Activated gamma-delta T cell treated with Interleukin-2 at 50 U/mL for 16 hours (primary cell): ENCODE data around the gene MBTPS1.

Experiments
- DNase-seq: peaks from one replicate; pipeline ENCODE4 v3.0.0-alpha.2; 2020

The MBTPS1 gene

DNA sequence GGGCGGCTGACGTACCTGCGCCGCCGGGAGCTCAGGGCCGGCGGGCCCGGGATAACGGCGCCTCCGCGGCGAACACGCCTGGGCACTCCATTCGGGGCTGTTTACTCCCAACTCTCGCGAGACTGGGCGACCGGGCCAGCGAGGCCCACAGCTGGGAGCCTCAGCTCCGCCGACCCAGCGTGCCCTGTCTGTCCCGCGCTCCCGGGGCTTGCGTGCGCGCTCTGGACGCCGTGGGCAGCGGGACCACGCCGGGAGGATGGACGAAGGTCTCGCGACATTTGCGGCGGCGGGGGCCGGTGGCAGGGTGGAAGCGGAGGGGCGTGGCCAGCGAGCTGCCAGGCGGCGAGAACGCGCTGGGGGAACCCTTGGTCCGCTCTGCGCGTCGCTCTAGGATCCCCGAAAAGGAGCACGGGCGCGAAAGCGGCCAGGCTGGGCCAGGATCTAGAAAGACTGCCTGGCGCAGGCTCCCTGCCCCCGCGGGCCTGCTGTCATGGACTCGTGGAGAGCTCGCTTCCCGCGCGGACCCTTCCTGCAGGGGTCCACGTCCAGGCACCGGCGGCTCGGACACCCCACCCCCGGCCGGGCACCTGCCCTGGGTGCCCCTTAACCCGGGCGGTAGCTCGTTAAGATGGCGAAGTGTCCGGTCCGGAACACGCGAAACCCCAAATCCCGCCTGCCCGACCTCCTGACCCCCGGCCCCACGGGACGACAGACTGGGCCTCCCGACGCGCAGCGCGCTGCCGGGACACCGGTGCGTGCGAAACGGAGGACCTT, at the start of gene MBTPS1:
Gene MBTPS1, minus strand, starts transcription at position 223 of the 774 bp plus-strand sequence. CDS start 15,159 bp downstream, outside the sequence.
- DNase-seq = peak; percentile 97

DNA sequence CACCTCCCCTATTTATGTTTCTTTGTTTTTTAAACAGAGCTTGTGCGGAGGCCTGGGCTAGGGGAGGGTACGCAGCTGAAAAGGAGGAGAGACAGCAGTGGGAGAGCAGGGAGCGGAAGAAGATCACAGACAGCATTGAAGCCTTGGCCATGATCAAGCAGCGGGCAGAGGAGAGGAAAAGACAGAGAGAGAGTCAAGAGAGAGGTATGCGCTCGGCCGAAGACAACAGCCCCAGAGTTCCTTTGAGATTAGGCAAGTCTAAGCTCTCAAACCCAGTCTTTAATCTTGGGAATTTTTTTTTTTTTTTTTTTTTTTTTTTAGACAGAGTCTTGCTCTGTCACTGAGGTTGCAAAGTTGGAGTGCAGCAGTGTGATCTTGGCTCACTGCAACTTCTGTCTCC, 49.0 kb upstream of the MBTPS1 start:
- no peak for DNase-seq

DNA sequence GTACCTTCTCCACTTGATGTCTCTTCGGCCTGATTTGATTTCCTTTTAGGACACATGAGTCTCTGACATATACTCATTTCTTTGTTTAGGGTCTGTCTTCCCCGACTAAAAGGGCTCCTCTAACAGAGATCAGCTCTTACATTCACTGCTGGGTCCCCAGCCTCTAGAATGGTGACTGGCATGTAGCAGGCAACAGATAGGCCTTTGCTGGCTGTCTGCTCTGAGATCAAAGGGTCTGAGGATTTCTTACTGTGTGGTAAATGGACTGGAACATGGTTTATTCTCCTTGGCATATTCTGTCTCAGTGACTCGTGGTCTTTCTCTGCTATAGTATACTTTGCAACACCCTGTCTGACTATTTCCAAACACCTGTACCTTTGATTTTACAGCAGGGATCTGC, 45.1 kb upstream of the MBTPS1 start:
- DNase-seq = no peak

DNA sequence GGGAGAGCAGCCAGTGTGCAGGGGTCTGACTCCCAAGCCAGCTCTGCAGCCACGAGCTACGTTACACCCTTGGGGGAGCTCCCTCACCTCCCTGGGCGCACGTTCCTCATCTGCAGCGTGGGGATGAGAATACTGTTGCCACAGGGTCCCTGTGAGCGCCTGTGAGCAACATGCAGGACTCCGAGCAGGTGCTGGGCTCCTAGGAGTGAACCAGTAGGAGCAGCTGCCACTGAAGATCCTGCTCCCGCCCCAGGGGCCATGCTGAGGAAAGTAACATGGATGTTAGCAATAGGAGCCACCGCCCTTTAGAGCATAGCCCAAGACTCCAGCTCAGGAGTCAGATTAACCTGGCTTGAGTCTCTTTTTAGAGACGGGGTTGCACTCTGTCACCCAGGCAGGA, 44.3 kb upstream of the MBTPS1 start:
- DNase-seq = no peak

DNA sequence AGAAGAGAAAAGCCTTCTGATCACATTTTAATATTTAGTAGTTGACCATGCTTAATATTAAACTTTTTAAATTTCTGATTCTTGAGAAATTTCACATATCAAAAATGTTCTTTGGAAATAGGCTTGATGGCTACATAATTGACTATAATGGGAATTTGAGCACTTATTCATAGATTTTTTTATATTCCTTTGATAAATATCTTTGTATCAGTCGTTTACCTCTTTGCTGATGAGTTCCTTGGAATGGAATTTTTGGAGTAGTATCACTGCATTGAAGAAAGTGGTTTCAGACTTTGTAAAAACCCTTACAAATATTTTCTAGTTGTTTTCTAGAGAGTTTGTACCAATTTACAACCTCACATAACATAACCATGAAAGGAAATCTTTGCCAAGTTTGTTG, 43.1 kb upstream of the MBTPS1 start:
- no peak for DNase-seq

DNA sequence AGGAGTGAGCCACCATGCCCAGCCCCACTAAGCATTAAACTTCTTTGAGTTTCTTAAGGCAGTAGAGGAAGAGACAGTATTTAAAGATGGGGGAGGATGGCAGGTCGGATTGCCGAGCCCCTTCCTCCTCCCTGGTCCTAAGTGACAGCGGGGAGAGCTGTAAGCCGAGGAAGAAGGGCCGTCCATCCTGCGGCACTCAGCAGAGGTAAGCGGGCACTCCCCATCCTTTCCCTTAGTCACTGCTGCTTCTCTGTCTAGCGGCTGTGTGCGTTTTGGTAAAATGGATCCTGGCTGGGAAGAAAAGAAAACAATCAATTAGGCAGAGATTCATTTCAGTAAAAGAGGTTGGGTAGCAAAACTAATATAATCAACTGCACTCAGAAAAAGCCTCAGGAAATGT, 42.3 kb upstream of the MBTPS1 start:
- no peak for DNase-seq

DNA sequence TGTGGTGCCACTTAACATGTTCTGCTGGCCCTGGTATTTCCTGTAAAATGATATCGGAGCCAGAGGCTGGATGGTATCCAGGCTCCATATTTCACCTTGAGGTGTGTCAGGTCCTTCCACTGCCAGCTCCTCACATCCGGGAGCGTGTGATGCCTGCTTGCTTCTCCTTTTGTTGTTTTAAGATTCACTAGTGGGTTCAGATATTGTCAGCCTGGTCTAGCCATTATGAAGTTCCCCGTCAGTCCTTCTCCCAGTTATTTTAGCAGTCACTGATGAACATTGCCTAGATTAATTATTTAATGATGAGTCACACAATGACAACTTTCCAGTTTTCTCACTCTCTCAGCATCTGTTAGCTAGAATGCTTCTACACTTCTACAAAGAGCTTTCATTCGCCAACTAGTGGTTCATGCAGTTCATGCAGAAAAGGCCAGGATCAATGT, 39.6 kb upstream of the MBTPS1 start:
- DNase-seq = no peak

DNA sequence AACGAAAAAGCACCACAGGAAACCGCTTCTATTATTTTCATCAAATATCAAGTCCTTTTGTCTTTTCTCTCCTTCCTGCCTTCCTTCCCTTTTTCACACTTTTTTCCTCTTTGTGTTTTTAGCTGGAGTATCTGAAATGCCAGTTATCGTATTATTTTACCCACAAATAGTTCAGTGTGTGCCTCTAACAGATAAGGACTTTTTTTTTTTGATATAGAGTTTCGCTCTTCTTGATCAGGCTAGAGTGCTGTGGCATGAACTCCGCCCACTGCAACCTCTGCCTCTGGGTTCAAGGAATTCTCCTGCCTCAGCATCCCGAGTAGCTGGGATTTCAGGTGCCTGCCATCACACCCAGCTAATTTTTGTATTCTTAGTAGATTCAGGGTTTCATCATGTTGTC, 39.0 kb upstream of the MBTPS1 start:
- no peak for DNase-seq

DNA sequence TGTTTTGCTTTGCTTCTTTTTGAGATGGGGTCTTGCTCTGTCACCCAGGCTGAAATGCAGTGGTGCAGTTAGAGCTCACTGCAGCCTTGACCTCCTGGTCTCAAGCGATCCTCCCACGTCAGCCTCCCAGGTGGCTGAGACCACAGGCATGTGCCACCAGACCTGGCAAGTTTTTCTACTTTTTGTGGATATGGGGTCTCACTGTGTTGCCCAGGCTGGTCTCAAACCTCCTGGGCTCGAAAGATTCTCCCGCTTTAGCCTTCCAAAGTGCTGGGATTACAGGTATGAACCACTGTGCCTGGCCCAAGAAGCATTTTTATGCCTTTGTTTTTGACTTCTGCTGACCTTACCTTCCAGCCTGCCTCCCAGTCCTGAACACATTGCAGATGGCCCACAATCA, 38.5 kb upstream of the MBTPS1 start:
- no peak for DNase-seq

DNA sequence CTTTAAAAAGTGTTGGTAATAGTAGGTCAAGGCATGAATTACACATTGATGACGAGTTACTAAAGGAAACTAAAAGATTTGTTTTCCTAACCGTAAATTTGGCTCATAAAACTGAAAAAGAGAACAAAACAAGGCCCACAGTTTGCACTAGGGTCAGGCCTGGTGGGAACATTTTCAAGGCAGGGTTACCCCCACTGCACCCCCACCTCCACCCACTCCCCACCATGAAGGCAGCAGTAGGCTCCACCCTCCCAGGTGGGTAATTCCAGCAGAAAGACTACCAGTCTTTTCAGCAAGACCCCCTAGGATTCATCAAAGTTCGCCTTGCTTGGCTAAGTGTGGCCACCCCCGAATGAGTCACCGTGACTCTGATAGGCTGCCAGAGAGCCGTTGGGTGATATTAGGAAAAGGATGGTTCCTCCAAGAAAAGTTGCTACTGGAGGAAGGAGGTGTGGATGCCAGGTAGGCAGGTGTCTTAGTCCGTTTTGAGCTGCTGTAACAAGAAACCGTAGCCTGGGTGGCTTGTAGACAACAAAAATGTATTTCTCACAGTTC, 37.0 kb upstream of the MBTPS1 start:
- DNase-seq = no peak

DNA sequence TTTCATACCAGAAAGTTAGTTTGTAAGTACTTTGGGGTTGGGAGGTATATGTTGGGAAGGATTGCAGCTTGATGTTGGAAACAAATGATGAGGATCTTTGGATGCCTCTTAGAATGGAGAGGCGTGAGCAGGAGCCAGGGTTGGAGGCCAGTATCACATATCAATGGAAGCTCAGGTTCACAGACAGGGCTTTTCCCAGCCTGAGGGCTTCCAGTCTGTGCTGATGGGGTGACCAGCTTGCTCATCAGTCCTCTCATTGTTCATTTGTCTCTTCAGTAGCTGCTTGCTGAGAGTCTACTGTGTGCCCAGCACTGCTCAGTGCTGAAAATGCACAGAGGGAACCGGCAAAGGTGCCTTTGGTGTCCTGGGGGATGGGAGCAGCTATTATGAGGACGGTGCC, 34.2 kb upstream of the MBTPS1 start:
- no peak for DNase-seq

DNA sequence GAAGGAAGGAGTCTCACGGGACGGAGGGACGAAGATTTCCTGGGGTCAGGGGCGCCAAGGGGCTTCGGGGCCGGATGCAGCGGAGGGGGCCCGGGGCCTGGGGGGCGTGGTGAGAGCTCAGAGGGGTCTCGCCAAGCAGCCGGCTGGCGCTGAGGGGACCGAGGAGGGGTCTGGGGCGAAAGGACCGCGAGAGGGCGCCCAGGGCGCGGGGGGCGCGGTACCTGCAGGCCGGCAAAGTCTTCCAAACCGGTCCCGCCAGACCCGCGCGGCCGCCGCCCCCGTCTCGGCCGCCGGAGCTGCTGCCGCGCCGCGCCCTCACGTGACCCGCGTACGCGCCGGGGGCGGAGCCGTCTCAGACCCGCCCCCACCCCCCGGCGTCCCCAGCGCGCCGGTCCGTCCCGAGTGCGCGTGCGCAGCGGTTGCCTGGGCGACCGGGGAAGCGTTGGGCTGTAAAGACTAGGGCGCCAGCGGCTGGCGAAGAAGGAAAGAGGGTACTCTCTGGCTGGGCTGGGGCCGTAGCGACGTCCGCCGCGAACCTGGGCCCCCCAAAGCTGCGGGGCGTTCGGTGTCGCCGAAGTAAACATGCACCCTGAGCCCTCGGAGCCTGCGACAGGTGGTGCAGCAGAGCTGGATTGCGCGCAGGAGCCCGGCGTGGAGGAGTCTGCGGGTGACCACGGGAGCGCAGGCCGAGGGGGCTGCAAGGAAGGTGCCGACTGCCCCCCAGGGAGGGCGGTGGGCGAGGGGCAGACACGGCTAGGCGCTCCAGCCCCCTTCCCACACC, 28.3 kb upstream of the MBTPS1 start, which contains the start of the genes DNAAF1 and HSDL1:
Gene DNAAF1, plus strand, starts transcription at position 450 of the 781 bp plus-strand sequence. Its CDS starts 133 bp downstream, at position 583.
Gene HSDL1, minus strand, starts transcription at position 319 of the 781 bp plus-strand sequence. CDS start 13,856 bp downstream, outside the sequence.
- DNase-seq = peak; percentile 94

DNA sequence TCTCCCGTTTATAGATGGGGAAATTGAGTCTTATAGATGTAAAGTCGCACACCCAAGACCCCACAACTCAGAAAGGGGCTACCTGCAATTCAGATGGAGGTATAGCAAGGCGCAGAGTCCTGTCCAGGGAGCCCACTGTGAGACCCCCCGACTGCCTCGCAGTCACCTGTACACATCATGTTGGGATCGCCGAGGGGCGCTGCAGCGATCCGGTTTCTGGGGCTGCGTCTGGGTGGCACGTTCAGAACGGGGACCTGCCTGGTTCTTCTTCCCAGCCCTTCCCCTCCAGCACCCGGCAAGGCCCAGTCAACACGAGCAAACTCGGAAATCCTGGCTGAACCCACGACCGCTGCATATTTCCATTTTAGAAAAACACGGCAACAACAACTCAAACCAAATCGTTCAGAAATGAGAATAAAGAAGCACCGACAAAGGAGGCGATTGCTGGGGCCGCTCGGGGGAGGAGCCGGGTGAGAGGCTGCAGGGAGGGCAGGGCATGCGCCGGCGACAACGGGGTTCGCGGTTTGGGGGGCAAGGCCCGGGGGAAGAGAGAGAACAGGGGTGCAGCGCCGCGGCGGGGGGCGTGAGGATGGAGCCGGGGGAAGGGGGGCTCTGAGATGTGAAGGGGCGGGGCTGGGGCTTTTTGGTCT, 27.6 kb upstream of the MBTPS1 start:
- peak; percentile 43 for DNase-seq

DNA sequence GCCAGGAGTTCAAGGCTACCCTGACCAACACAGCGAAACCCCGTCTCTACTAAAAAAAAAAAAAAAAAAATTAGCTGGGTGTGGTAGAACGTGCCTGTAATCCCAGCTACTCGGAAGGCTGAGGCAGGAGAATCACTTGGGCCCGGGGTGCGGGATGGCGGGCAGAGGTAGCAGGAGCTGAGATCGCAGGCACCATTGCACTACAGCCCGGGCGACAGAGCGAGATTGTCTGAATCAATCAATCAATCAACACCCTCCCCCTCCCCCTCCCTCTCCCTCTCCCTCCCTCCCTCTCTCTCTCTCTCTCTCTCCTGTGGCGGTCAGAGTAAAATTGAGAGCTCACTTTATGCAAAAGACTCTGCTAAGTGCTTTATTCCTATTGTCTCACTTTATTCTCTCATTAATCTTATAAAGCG, 27.1 kb upstream of the MBTPS1 start:
- no peak for DNase-seq

DNA sequence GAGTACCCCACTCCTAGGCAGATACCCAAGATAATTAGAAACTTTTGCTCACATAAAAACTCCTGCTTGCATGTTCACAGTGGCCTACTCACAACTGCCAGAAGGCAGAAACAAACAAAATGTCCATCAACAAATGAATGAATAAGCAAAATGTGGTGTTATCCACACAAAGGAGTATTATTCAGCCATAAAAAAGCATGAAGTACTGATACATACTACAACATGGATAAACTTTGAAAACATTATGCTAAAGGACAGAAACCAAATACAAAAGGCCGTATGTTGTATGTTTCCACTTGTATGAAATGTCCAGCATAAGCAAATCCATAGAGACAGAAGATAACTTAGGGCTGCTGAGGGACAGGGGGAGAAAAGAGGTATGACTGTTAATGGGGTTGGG, 26.3 kb upstream of the MBTPS1 start:
- no peak for DNase-seq

DNA sequence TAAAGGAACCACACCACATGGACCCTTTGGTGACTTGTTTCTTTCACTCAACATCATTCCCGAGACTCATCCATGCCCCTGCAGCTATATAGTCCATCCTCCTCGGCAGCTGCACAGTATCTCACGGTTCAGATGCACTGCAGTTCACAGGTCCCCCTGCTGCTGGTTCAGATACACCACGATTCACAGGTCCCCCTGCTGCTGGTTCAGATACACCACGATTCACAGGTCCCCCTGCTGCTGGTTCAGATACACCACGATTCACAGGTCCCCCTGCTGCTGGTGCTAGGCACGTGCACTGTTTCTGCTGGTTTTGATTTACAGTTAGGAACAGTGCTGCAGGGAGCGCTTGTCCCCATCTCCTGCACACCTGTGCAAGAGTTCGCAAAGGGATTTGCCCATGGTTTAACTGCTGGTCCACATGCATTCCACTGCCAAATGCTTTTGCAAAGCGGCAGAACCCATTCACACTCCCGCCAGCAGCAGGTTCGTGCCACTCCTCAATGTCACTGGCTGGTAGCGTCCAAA, 24.5 kb upstream of the MBTPS1 start:
- DNase-seq = no peak

DNA sequence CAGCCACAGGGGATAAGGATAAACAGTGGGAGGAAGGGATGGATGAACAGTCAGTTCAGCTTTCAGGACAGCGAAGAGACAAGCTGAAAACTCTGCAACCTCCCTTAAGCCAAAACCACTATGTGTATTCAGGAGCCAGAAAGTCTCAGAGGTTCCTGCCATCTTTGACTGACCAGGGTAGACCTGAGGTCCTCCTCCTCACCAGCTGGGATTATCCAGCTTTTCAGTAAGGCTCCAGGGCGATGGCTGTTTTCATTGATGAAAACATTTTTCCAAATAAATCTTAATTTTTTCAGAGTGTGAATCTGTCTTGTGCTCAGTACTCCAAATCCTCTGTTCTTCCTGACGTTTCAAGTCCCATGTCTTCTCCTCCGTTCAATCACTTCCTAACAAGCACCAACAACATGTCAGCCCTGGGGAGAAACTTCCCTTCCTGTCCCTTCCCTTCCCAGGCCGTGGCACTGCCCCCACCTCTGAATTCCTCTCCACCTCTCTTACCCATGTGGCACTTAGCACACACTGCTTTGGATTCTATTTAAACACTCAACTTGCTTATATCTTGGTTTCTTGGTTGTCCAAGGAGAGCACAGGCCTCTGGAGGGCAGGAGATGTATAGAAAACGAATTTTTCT, 23.0 kb upstream of the MBTPS1 start:
- no peak for DNase-seq

DNA sequence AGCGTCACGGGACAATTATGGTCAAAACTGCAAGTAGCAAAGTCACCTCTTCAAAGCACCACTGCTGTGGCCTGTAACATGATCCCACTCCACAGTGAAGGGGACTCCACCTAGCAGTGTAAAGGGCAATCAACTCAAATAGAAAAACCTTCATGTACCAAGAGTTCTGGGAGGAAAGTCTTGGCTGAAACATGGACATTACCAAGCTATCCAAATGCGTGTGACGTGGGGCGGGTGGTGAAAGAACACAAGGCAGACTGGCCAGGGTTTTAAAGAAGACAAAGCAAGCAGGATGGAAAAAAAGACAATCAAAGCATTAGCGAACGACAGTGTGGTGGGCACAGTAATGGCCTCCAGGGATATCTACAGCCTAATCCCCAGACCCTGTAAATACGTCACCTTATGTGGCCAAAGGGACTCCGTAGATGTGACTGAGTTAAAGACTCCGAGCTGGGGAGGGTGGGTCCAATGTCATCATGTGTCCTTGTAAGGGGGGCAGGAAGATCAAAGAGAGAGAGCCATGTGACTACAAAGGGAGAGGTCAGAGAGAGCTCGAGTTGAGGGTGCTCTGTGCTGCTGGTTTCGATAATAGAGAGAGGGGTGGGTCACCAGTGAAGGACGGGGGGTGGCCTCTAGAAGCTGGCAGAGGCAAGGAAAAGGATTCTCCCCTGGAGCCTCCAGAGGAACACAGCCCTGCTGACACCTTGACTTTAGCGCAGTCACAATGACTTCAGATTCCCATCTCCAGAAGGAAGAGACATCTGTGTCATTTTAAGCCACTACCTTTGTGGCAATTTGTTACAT, 22.3 kb upstream of the MBTPS1 start:
- no peak for DNase-seq

DNA sequence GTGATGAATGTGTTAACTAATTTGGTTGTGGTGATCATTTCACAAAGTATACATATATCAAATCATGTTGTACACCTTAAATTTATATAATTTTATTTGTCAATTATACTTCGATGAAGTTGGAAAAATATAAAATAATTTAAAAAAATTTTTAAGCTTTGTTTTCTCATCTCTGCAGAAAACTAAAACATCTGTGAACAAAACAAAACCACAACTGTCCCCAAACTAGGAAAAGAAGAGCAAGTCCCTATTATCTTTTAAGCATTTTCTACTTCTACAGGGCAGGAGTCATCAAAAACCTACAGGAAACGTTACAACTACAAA, 21.7 kb upstream of the MBTPS1 start:
- no peak for DNase-seq

DNA sequence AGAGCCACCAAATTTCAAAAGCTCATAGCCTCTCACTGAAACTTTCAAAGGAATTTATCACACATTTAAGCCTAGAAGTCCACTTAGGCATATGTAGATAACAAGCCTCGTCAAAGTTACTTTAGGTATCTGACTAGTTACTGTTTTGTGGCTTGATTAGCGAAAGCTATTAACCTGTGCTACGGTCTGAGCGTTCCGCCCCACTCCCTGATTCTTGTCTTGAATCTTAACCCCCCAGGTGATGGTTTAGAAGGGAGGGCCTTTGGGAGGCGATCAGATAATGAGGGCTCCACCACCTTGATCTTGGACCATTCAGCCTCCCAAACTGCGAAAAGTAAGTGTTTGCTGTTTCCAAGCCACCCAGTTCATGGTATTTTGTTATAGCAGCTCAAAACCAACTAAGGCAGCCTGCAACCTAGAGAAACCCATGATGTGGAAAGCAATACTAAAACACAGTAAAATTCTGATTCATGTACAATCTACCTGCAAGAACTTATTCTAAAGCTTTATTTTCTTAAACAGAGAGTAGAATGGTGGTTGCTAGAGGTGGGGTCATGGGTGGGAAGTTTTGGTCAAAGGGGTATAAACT, 21.1 kb upstream of the MBTPS1 start:
- DNase-seq = no peak

DNA sequence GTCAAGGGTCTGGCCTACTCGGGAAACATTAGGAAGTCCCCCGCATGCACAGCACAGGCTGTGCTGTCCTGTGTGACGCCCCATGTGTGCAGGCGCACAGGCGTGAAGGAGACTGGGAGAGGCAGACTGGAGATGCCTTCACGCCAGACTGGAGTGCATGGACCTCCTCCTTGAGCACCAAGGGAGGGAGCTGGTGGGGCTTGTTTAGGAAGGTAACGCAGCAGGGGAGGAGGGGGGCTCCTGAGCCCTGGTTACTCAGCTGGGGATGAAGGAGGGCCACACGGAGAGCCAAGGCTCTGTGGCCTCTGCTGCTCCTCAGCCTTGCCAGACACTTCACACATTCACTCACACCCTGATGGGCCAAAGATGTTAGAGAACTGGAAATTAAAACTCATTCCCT, 20.5 kb upstream of the MBTPS1 start:
- DNase-seq = no peak
